Femur (tissue), 1 donor: Measurements from ENCODE around the gene MAPK8IP2.
"Not testable (repeated sequence)": the region's sequence is repeated elsewhere in the genome, so short reads cannot be mapped to it uniquely, and the experiment has no call there.

Experiments used
- DNase-seq: peaks from one replicate; pipeline ENCODE4 v3.0.0-alpha.2; 2017

MAPK8IP2 gene

GRCh38 chr22:50620593-50621355 is 20.2 kb downstream of the MAPK8IP2 start:
- DNase-seq = peak; percentile 87

GRCh38 chr22:50621356-50621880 is 20.8 kb downstream of the MAPK8IP2 start:
- DNase-seq = no peak

GRCh38 chr22:50621948-50622722 is 21.5 kb downstream of the MAPK8IP2 start:
- DNase-seq = no peak

- no peak for DNase-seq
These were observed 22.2 kb downstream of the MAPK8IP2 start for GRCh38 chr22:50622723-50623327.

- DNase-seq = no peak
These were observed 23.9 kb downstream of the MAPK8IP2 start for GRCh38 chr22:50624347-50625130.

GRCh38 chr22:50625131-50625567 is 24.6 kb downstream of the MAPK8IP2 start:
- no peak for DNase-seq

- DNase-seq = no peak
These were observed 25.1 kb downstream of the MAPK8IP2 start for GRCh38 chr22:50625568-50626313.

GRCh38 chr22:50626314-50626849 is 25.8 kb downstream of the MAPK8IP2 start:
- no peak for DNase-seq

- DNase-seq = no peak
These were observed 26.5 kb downstream of the MAPK8IP2 start for GRCh38 chr22:50626850-50627641.

- DNase-seq = peak; percentile 92
These were observed 27.3 kb downstream of the MAPK8IP2 start, which contains the start of gene ARSA for GRCh38 chr22:50627642-50628542. TSS of gene ARSA (minus strand) at chr22:50628152. CDS start at chr22:50627779, 373 bp downstream.

- no peak for DNase-seq
These were observed 28.0 kb downstream of the MAPK8IP2 start for GRCh38 chr22:50628543-50629134.

- no peak for DNase-seq
These were observed 29.8 kb downstream of the MAPK8IP2 start for GRCh38 chr22:50630376-50630775.

- no peak for DNase-seq
These were observed 32.5 kb downstream of the MAPK8IP2 start for GRCh38 chr22:50633086-50633485.

- no peak for DNase-seq
These were observed 33.2 kb downstream of the MAPK8IP2 start for GRCh38 chr22:50633771-50634170.

GRCh38 chr22:50635591-50635990 is 35.0 kb downstream of the MAPK8IP2 start:
- no peak for DNase-seq

- not testable (repeated sequence) for DNase-seq
These were observed 39.7 kb downstream of the MAPK8IP2 start for GRCh38 chr22:50640296-50640695.

GRCh38 chr22:50640857-50641647 is 40.5 kb downstream of the MAPK8IP2 start:
- no peak for DNase-seq
